Liver (tissue), 9 donors: ENCODE data around the gene CCL4L2. TPM values are rescaled to one million over a fixed set of nuclear protein-coding genes. Genes with fewer than 3 reads are reported as not detected.

Source experiments
- DNase-seq: peaks from one replicate; pipeline ENCODE4 v3.0.0-alpha.2; 2017; ENCODE audit warnings: low spot score
- H3K27ac ChIP-seq, 2 donors: one replicate each; pipeline ENCODE4 v1.7.0; 2013; ENCODE audit warnings: inconsistent platforms in 2 of 2, low read length in 2 of 2, control low read depth in 1 of 2, low read depth in 1 of 2, mild to moderate bottlenecking in 1 of 2
- H3K27me3 ChIP-seq, 4 donors: one replicate each; pipeline versions ENCODE4 v1.6.1 to v1.7.0; 2013; ENCODE audit warnings: low read length in 3 of 4, inconsistent platforms in 1 of 4, mild to moderate bottlenecking in 1 of 4, moderate library complexity in 1 of 4; ENCODE audit not compliant: control insufficient read depth in 4 of 4, insufficient read depth in 4 of 4
- H3K36me3 ChIP-seq, 4 donors: one replicate each; pipeline versions ENCODE4 v1.6.1 to v1.7.0; 2013; ENCODE audit warnings: low read length in 3 of 4, mild to moderate bottlenecking in 3 of 4, low read depth in 1 of 4, moderate library complexity in 1 of 4; ENCODE audit not compliant: control insufficient read depth in 4 of 4, insufficient read depth in 3 of 4
- H3K4me1 ChIP-seq, 4 donors: one replicate each; pipeline versions ENCODE4 v1.6.1 to v1.7.0; 2013; ENCODE audit warnings: low read length in 3 of 4, mild to moderate bottlenecking in 3 of 4, moderate library complexity in 1 of 4; ENCODE audit not compliant: control insufficient read depth in 4 of 4, insufficient read depth in 4 of 4
- H3K4me3 ChIP-seq, 3 donors: one replicate each; pipeline versions ENCODE4 v1.6.1 to v1.7.0; 2013; ENCODE audit warnings: low read length in 3 of 3, control low read depth in 1 of 3, low read depth in 1 of 3, mild to moderate bottlenecking in 1 of 3
- H3K9ac ChIP-seq, 2 donors: one replicate each; pipeline ENCODE4 v1.7.0; 2013; ENCODE audit warnings: low read length in 2 of 2, mild to moderate bottlenecking in 2 of 2, moderate library complexity in 2 of 2, control low read depth in 1 of 2, low read depth in 1 of 2
- H3K9me3 ChIP-seq, 4 donors: one replicate each; pipeline versions ENCODE4 v1.6.1 to v1.7.0; 2013; ENCODE audit warnings: low read length in 3 of 4; ENCODE audit not compliant: control insufficient read depth in 4 of 4
- CTCF ChIP-seq: fragments of 150-350 bp; IDR thresholded peaks from 2 replicates; pipeline ENCODE4 v1.5.1; 2017; ENCODE audit warnings: improper control_type of control experiment, low read depth, low read length; ENCODE audit not compliant: missing input control
- EGR1 ChIP-seq, 2 donors: IDR thresholded peaks; 2 replicates each; pipeline ENCODE4 v1.6.1; 2016 to 2018; ENCODE audit warnings: antibody characterized with exemption in 2 of 2, low read depth in 2 of 2
- FOXA1 ChIP-seq: IDR thresholded peaks from 2 replicates; pipeline ENCODE4 v1.6.1; 2016; ENCODE audit warnings: antibody characterized with exemption
- GABPA ChIP-seq, 2 donors: IDR thresholded peaks in 1 of 2; conservative IDR thresholded peaks in 1 of 2; 2 replicates each; pipeline ENCODE4 v1.6.1; 2016; ENCODE audit warnings: antibody characterized with exemption in 2 of 2, mild to moderate bottlenecking in 1 of 2, moderate library complexity in 1 of 2
- HNF4A ChIP-seq, 2 donors: conservative IDR thresholded peaks; 2 replicates each; pipeline ENCODE4 v1.6.1; 2016; ENCODE audit warnings: antibody characterized with exemption in 2 of 2, mild to moderate bottlenecking in 2 of 2
- HNF4G ChIP-seq: IDR thresholded peaks from 2 replicates; pipeline ENCODE4 v1.6.1; 2016; ENCODE audit warnings: antibody characterized with exemption
- RAD21 ChIP-seq, 2 donors: IDR thresholded peaks; 2 replicates each; pipeline ENCODE4 v1.6.1; 2016; ENCODE audit warnings: antibody characterized with exemption in 2 of 2, mild to moderate bottlenecking in 2 of 2
- REST ChIP-seq: IDR thresholded peaks from 2 replicates; pipeline ENCODE4 v1.6.1; 2016; ENCODE audit warnings: antibody characterized with exemption, mild to moderate bottlenecking
- RXRA ChIP-seq, 2 donors: IDR thresholded peaks; 2 replicates each; pipeline ENCODE4 v1.6.1; 2017 to 2018; ENCODE audit warnings: antibody characterized with exemption in 2 of 2, mild to moderate bottlenecking in 1 of 2
- SP1 ChIP-seq: IDR thresholded peaks from 2 replicates; pipeline ENCODE4 v1.6.1; 2018; ENCODE audit warnings: antibody characterized with exemption, mild to moderate bottlenecking
- YY1 ChIP-seq: IDR thresholded peaks from 2 replicates; pipeline ENCODE4 v1.6.1; 2016; ENCODE audit warnings: antibody characterized with exemption, mild to moderate bottlenecking
- WGBS: extraction: QIAGEN DNeasy Blood & Tissue Kit; methylation state at CpG from one replicate; pipeline ENCODE4 v1.1.7; 2013; 5-methylcytosine and 5-hydroxymethylcytosine counted together
- polyA plus RNA-seq, 2 donors: library from polyadenylated mRNA; stranded (reverse) in 1 of 2; unstranded in 1 of 2; fragments of 200-250 nt in 1 of 2; fragments of >200 nt in 1 of 2; fragmentation: Nextera tagmentation in 1 of 2; extraction: Ambion mirVana in 1 of 2; gene quantifications; one replicate each; pipeline versions ENCODE4 v1.2.1 to v1.2.3, GENCODE V29; 2013 to 2015
- total RNA-seq, 2 donors: library from RNA; depleted of rRNA; stranded (reverse); fragments of >200 nt; gene quantifications; one replicate each; pipeline ENCODE4 v1.2.3, GENCODE V29; 2014
- donor health status: healthy.
- donor health status: healthy.
- donor health status: healthy.
- donor health status: healthy.
- donor health status: healthy.

The CCL4L2 gene
- total and polyA plus RNA-seq, 4 donors = 0.50 to 2.8 (median 1.1) TPM

GRCh38 chr17:36203335-36203734 lies 7.5 kb upstream of the CCL4L2 start:
- no peaks in the 10 kb centered on the region for H3K36me3 ChIP-seq
- no peaks in the 10 kb centered on the region for H3K9me3 ChIP-seq
- DNase-seq = no peak
- WGBS = 86% methylated on average over 3 of the region's 3 CpGs
- H3K27me3 ChIP-seq = no peaks in the 10 kb centered on the region
- H3K4me1 ChIP-seq = peaks cover 0 to 3% (median 0%) of the 10 kb centered on the region in 4 donors
- TF ChIP-seq HNF4G = no peak
- TF ChIP-seq CTCF = no peak
- no peak for TF ChIP-seq REST
- TF ChIP-seq SP1 = peak; percentile 7
- no peak for TF ChIP-seq RAD21 (IDR thresholded peaks at IDR 0.05)
- no peak for TF ChIP-seq YY1
- no peak for TF ChIP-seq EGR1 (IDR thresholded peaks at IDR 0.05; ENCODE audit: low read depth in 2 of 2)
- no peak for TF ChIP-seq FOXA1
- H3K9ac ChIP-seq = no peak overlapping the region
- no peak overlapping the region for H3K27ac ChIP-seq
- H3K4me3 ChIP-seq = no peak overlapping the region

DNA sequence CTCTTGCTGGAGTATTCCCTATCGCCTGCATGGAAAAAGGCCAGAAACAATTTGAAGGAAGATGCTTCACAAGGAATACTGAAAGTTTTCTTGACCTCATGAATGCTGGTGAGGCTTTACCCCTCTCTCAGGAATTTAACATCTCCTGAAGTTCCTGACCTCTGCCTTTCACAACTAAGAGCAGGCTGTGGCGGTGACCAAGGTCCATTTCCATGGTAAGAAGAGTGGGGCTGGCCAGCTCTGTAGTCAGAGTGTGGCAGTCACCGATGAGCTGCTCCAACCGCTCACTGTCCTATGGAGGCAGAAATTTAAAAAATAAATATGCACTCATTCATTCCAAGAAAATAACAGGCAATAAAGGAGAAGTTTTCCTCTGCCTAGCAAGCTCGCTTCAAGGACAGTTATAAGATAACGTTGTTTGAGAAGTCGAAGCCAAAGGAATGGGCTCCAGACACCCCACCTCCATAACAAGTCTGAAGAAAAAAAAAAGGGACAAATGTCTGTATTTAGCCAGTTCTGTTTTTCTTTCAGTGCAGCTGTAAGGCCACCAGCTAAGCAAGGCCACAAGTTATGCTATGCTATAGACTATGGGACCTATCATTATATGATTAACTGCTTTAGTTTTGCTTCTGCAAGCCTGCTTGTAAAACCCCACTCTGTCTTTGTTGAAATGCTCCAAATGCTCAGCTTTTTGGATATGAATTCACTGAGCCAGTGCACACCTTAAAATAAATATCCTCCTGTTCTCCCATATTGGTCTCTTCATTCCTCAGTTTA lies 6.0 kb upstream of the CCL4L2 start:
- Histone ChIP-seq H3K4me3 (no peak overlapping the region), H3K27me3 (no peaks in the 10 kb centered on the region), H3K27ac (no peak overlapping the region), H3K9me3 (no peaks in the 10 kb centered on the region), H3K36me3 (no peaks in the 10 kb centered on the region), H3K9ac (no peak overlapping the region), H3K4me1 (peaks cover 0 to 3% (median 0%) of the 10 kb centered on the region in 4 donors)
- TF ChIP-seq HNF4A (conservative IDR thresholded peaks at IDR 0.05) = peak in 1 of 2 donors; percentile 19
- no peak for TF ChIP-seq RXRA (IDR thresholded peaks at IDR 0.05)
- TF ChIP-seq GABPA (IDR thresholded peaks at IDR 0.05 in 1 of 2, conservative IDR thresholded peaks at IDR 0.05 in 1 of 2) = no peak
- DNase-seq = no peak
- 76% methylated on average over 7 of the region's 7 CpGs for WGBS
